ENCODE data around the gene GLRX.

The GLRX gene

GRCh38 chr5:95822043-95822541 lies 434 bp downstream of the GLRX start:
- H3K4me3 ChIP-seq (ENCODE audit: low read depth, low read length), result peak overlapping the region; percentile 64
- no peak for TF ChIP-seq CTCF (IDR thresholded peaks at IDR 0.05; ENCODE audit: low read depth, low read length)
- in situ Hi-C loops (cut with HindIII; ENCODE audit: low sequenced_read_pairs), result no loop called here
- DNase-seq (ENCODE audit: low read depth, low spot score), result peak; percentile 59

GRCh38 chr5:95821110-95822021 lies 1.2 kb downstream of the GLRX start:
- no peak for TF ChIP-seq CTCF (IDR thresholded peaks at IDR 0.05; ENCODE audit: low read depth, low read length)
- no peak for DNase-seq (ENCODE audit: low read depth, low spot score)
- peak overlapping the region; percentile 64 for H3K4me3 ChIP-seq (ENCODE audit: low read depth, low read length)
- in situ Hi-C loops (cut with HindIII; ENCODE audit: low sequenced_read_pairs), result no loop called here

GRCh38 chr5:95818181-95819147 lies 4.1 kb downstream of the GLRX start:
- no peak for TF ChIP-seq CTCF (IDR thresholded peaks at IDR 0.05; ENCODE audit: low read depth, low read length)

GRCh38 chr5:95817430-95817829 lies 5.1 kb downstream of the GLRX start:
- peak; percentile 83 for DNase-seq (ENCODE audit: low read depth, low spot score)
- in situ Hi-C loops (cut with HindIII; ENCODE audit: low sequenced_read_pairs), result no loop called here
- no peak for TF ChIP-seq CTCF (IDR thresholded peaks at IDR 0.05; ENCODE audit: low read depth, low read length)
- H3K4me3 ChIP-seq (ENCODE audit: low read depth, low read length), result no peak overlapping the region

More at GRCh38 chr5:95818181-95819147, 4.1 kb downstream of the GLRX start:
- no peak for DNase-seq (ENCODE audit: low read depth, low spot score)
- in situ Hi-C loops (cut with HindIII; ENCODE audit: low sequenced_read_pairs), result no loop called here
- no peak overlapping the region for H3K4me3 ChIP-seq (ENCODE audit: low read depth, low read length)

- no peak for TF ChIP-seq CTCF (IDR thresholded peaks at IDR 0.05; ENCODE audit: low read depth, low read length)
- in situ Hi-C loops (cut with HindIII; ENCODE audit: low sequenced_read_pairs), result no loop called here
- no peak for DNase-seq (ENCODE audit: low read depth, low spot score)
- H3K4me3 ChIP-seq (ENCODE audit: low read depth, low read length), result no peak overlapping the region
Observed at GRCh38 chr5:95816776-95817175, 5.8 kb downstream of the GLRX start.

GRCh38 chr5:95816341-95816740 lies 6.2 kb downstream of the GLRX start:
- H3K4me3 ChIP-seq (ENCODE audit: low read depth, low read length), result no peak overlapping the region
- TF ChIP-seq CTCF (IDR thresholded peaks at IDR 0.05; ENCODE audit: low read depth, low read length), result no peak
- no peak for DNase-seq (ENCODE audit: low read depth, low spot score)
- in situ Hi-C loops (cut with HindIII; ENCODE audit: low sequenced_read_pairs), result no loop called here

Measured in astrocyte of the spinal cord (primary cell).